ENCODE data around the gene ESYT1.

DNA sequence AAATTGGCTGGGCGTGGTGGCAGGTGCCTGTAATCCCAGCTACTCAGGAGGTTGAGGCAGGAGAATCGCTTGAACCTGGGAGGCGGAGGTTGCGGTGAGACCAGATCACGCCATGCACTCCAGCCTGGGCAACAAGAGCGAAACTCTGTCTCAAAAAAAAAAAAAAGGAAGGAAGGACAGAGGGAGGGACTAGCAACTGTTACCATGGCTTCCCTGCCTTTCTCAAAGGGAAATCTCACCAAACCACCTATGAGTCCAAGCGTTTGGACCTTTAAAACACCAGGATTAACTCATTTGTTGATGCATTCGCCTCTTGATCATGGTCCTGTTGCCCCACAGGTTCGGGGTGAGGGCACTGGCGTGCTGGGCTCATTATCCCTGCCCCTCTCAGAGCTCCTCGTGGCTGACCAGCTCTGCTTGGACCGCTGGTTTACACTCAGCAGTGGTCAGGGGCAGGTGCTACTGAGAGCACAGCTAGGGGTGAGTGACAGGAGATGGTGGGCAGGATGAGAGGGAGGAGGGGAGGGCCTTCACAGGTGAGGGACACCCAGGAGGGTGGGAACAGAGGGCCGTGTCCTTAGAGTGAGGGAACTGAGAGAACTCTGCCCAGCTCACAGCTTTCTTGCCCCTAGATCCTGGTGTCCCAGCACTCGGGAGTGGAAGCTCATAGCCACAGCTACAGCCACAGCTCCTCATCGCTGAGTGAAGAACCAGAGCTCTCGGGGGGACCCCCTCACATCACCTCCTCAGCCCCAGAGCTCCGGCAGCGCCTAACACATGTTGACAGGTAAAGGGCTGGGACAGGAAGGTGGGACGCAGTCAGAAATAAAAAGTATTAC is 14.1 kb downstream of the ESYT1 start:
- TF ChIP-seq, protein P1, sequence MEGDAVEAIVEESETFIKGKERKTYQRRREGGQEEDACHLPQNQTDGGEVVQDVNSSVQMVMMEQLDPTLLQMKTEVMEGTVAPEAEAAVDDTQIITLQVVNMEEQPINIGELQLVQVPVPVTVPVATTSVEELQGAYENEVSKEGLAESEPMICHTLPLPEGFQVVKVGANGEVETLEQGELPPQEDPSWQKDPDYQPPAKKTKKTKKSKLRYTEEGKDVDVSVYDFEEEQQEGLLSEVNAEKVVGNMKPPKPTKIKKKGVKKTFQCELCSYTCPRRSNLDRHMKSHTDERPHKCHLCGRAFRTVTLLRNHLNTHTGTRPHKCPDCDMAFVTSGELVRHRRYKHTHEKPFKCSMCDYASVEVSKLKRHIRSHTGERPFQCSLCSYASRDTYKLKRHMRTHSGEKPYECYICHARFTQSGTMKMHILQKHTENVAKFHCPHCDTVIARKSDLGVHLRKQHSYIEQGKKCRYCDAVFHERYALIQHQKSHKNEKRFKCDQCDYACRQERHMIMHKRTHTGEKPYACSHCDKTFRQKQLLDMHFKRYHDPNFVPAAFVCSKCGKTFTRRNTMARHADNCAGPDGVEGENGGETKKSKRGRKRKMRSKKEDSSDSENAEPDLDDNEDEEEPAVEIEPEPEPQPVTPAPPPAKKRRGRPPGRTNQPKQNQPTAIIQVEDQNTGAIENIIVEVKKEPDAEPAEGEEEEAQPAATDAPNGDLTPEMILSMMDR (IDR thresholded peaks at IDR 0.05; ENCODE audit: extremely low read depth in 1 of 2, insufficient read depth in 1 of 2, low read depth in 1 of 2, low read length in 2 of 2) = no peak
- no peak for TF ChIP-seq EZH2 (IDR thresholded peaks at IDR 0.05; ENCODE audit: borderline replicate concordance, low read depth, low read length, severe bottlenecking)
- no peak for TF ChIP-seq POLR2A (IDR thresholded peaks at IDR 0.05; ENCODE audit: low read depth, low read length)
- no peak for TF ChIP-seq POLR2AphosphoS5 (IDR thresholded peaks at IDR 0.05; ENCODE audit: insufficient read depth, low read depth, low read length)
- TF ChIP-seq, protein P2, sequence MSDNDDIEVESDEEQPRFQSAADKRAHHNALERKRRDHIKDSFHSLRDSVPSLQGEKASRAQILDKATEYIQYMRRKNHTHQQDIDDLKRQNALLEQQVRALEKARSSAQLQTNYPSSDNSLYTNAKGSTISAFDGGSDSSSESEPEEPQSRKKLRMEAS (IDR thresholded peaks at IDR 0.05; ENCODE audit: insufficient read depth, insufficient read length) = no peak
